Glomerular visceral epithelial cell (primary cell): Measurements from ENCODE around the gene SHPK.

Experiments
- DNase-seq: peaks from one replicate; pipeline ENCODE4 v3.0.0-alpha.2; 2016; ENCODE audit errors: extremely low spot score

Gene SHPK

GRCh38 chr17:3636154-3636907 lies at the start of gene SHPK, which contains the start of gene CTNS:
TSS of gene SHPK (minus strand) at chr17:3636250. CDS start at chr17:3636219, 31 bp downstream.
TSS of gene CTNS (plus strand) at chr17:3636760. CDS start at chr17:3640207, 3,447 bp downstream.
- DNase-seq: peak; percentile 98

GRCh38 chr17:3685174-3685573 lies 49.1 kb upstream of the SHPK start:
- DNase-seq: no peak

- peak; percentile 36 for DNase-seq
These were observed 47.0 kb upstream of the SHPK start for GRCh38 chr17:3683054-3683511.

GRCh38 chr17:3682033-3682432 lies 46.0 kb upstream of the SHPK start:
- no peak for DNase-seq

GRCh38 chr17:3681565-3681964 lies 45.5 kb upstream of the SHPK start:
- DNase-seq: no peak

GRCh38 chr17:3681057-3681456 lies 45.0 kb upstream of the SHPK start:
- no peak for DNase-seq

GRCh38 chr17:3679531-3680126 lies 43.6 kb upstream of the SHPK start:
- DNase-seq: no peak

GRCh38 chr17:3678821-3679530 lies 42.9 kb upstream of the SHPK start:
- no peak for DNase-seq

GRCh38 chr17:3678095-3678820 lies 42.2 kb upstream of the SHPK start:
- no peak for DNase-seq

GRCh38 chr17:3675886-3676285 lies 39.8 kb upstream of the SHPK start:
- DNase-seq: no peak

GRCh38 chr17:3672571-3672970 lies 36.5 kb upstream of the SHPK start:
- DNase-seq: no peak

GRCh38 chr17:3669548-3669947 lies 33.5 kb upstream of the SHPK start:
- no peak for DNase-seq

GRCh38 chr17:3669085-3669347 lies 33.0 kb upstream of the SHPK start:
- no peak for DNase-seq

GRCh38 chr17:3668279-3669084 lies 32.4 kb upstream of the SHPK start, which contains the start of the genes EMC6 and TAX1BP3:
TSS of gene EMC6 (plus strand) at chr17:3668812. CDS start at chr17:3669147, 335 bp downstream.
TSS of gene TAX1BP3 (minus strand) at chr17:3668578. CDS start at chr17:3668526, 52 bp downstream.
- peak; percentile 99 for DNase-seq

- DNase-seq: peak; percentile 95
These were observed 31.6 kb upstream of the SHPK start for GRCh38 chr17:3667366-3668278.

- no peak for DNase-seq
These were observed 30.5 kb upstream of the SHPK start for GRCh38 chr17:3666516-3666915.

GRCh38 chr17:3665834-3666233 lies 29.8 kb upstream of the SHPK start:
- DNase-seq: no peak

GRCh38 chr17:3663102-3664011 lies 27.3 kb upstream of the SHPK start:
- DNase-seq: no peak

GRCh38 chr17:3660311-3660891 lies 24.4 kb upstream of the SHPK start:
- DNase-seq: no peak
